ENCODE results near the gene MEG3. TPM values are rescaled to one million over a fixed set of nuclear protein-coding genes. Genes with fewer than 3 reads are reported as not detected.

MEG3 gene
- polyA plus RNA-seq, 1 donor from 2014 or later = not detected

GRCh38 chr14:100889641-100890040, 63.7 kb downstream of the MEG3 start:
- no peaks in the 10 kb centered on the region for H4K20me1 ChIP-seq (ENCODE audit: insufficient read depth)
- no peaks in the 10 kb centered on the region for H3K27me3 ChIP-seq (ENCODE audit: insufficient read depth, low read depth, low read length)
- H3K4me2 ChIP-seq (ENCODE audit: low read length) = no peak overlapping the region
- H3K9ac ChIP-seq (ENCODE audit: low read length) = no peak overlapping the region
- H3K4me3 ChIP-seq (ENCODE audit: low read length) = no peak overlapping the region
- TF ChIP-seq EP300 (conservative IDR thresholded peaks at IDR 0.05; ENCODE audit: poor library complexity, severe bottlenecking) = no peak
- TF ChIP-seq MXI1 (conservative IDR thresholded peaks at IDR 0.05; ENCODE audit: poor library complexity, severe bottlenecking) = no peak
- no peak for TF ChIP-seq REST (IDR thresholded peaks at IDR 0.05; ENCODE audit: borderline replicate concordance)
- no peak for TF ChIP-seq SMC3 (conservative IDR thresholded peaks at IDR 0.05; ENCODE audit: poor library complexity)
- TF ChIP-seq, protein P1, sequence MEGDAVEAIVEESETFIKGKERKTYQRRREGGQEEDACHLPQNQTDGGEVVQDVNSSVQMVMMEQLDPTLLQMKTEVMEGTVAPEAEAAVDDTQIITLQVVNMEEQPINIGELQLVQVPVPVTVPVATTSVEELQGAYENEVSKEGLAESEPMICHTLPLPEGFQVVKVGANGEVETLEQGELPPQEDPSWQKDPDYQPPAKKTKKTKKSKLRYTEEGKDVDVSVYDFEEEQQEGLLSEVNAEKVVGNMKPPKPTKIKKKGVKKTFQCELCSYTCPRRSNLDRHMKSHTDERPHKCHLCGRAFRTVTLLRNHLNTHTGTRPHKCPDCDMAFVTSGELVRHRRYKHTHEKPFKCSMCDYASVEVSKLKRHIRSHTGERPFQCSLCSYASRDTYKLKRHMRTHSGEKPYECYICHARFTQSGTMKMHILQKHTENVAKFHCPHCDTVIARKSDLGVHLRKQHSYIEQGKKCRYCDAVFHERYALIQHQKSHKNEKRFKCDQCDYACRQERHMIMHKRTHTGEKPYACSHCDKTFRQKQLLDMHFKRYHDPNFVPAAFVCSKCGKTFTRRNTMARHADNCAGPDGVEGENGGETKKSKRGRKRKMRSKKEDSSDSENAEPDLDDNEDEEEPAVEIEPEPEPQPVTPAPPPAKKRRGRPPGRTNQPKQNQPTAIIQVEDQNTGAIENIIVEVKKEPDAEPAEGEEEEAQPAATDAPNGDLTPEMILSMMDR (IDR thresholded peaks at IDR 0.05; ENCODE audit: poor library complexity, severe bottlenecking) = no peak
- no peak for TF ChIP-seq TAF1 (IDR thresholded peaks at IDR 0.05; ENCODE audit: low read depth)
- no peak for TF ChIP-seq POLR2AphosphoS5 (IDR thresholded peaks at IDR 0.05)
- TF ChIP-seq EZH2 (IDR thresholded peaks at IDR 0.05; ENCODE audit: borderline replicate concordance, insufficient read depth, low read length, poor library complexity, severe bottlenecking) = no peak
- TF ChIP-seq RAD21 (conservative IDR thresholded peaks at IDR 0.05) = no peak
- no peak overlapping the region for H2AFZ ChIP-seq (ENCODE audit: low read depth, low read length)
- no peaks in the 10 kb centered on the region for H3K9me2 ChIP-seq (ENCODE audit: insufficient read depth, low read length)
- no peaks in the 10 kb centered on the region for H3K79me2 ChIP-seq (replicated peaks; ENCODE audit: insufficient read depth, low read length)
- H3K9me3 ChIP-seq (ENCODE audit: low read length) = no peaks in the 10 kb centered on the region
- H3K36me3 ChIP-seq (ENCODE audit: insufficient read depth, low read length) = no peaks in the 10 kb centered on the region
- H3K27ac ChIP-seq (ENCODE audit: low read length) = no peak overlapping the region
- no peaks in the 10 kb centered on the region for H3F3A ChIP-seq (ENCODE audit: insufficient read depth, low read length, poor library complexity, severe bottlenecking)

- H3K27ac ChIP-seq (ENCODE audit: low read length) = no peak overlapping the region
- H3K9me3 ChIP-seq (ENCODE audit: low read length) = no peaks in the 10 kb centered on the region
- H3K79me2 ChIP-seq (replicated peaks; ENCODE audit: insufficient read depth, low read length) = no peaks in the 10 kb centered on the region
- H3K27me3 ChIP-seq (ENCODE audit: insufficient read depth, low read depth, low read length) = no peaks in the 10 kb centered on the region
- H2AFZ ChIP-seq (ENCODE audit: low read depth, low read length) = no peak overlapping the region
- no peak overlapping the region for H3K4me3 ChIP-seq (ENCODE audit: low read length)
- no peaks in the 10 kb centered on the region for H4K20me1 ChIP-seq (ENCODE audit: insufficient read depth)
- no peaks in the 10 kb centered on the region for H3F3A ChIP-seq (ENCODE audit: insufficient read depth, low read length, poor library complexity, severe bottlenecking)
- H3K9me2 ChIP-seq (ENCODE audit: insufficient read depth, low read length) = no peaks in the 10 kb centered on the region
- no peaks in the 10 kb centered on the region for H3K36me3 ChIP-seq (ENCODE audit: insufficient read depth, low read length)
- H3K9ac ChIP-seq (ENCODE audit: low read length) = no peak overlapping the region
- H3K4me2 ChIP-seq (ENCODE audit: low read length) = no peak overlapping the region
- TF ChIP-seq EZH2 (IDR thresholded peaks at IDR 0.05; ENCODE audit: borderline replicate concordance, insufficient read depth, low read length, poor library complexity, severe bottlenecking) = no peak
- TF ChIP-seq, protein P1 (IDR thresholded peaks at IDR 0.05; ENCODE audit: poor library complexity, severe bottlenecking) = no peak
- no peak for TF ChIP-seq TAF1 (IDR thresholded peaks at IDR 0.05; ENCODE audit: low read depth)
- TF ChIP-seq SMC3 (conservative IDR thresholded peaks at IDR 0.05; ENCODE audit: poor library complexity) = no peak
- TF ChIP-seq RAD21 (conservative IDR thresholded peaks at IDR 0.05) = no peak
- no peak for TF ChIP-seq EP300 (conservative IDR thresholded peaks at IDR 0.05; ENCODE audit: poor library complexity, severe bottlenecking)
- no peak for TF ChIP-seq POLR2AphosphoS5 (IDR thresholded peaks at IDR 0.05)
Measured at GRCh38 chr14:100890061-100890850, 64.3 kb downstream of the MEG3 start.

All from neural cell (in vitro differentiated cells).